GM19043 (cell line): ENCODE data around the gene PGBD2.
"Not testable (repeated sequence)": the region's sequence is repeated elsewhere in the genome, so short reads cannot be mapped to it uniquely, and the experiment has no call there.

Source experiments
- ATAC-seq: cut with Tn5 transposase; IDR thresholded peaks from one replicate; pipeline ENCODE4 v1.9.1; 2021; ENCODE audit warnings: low read depth; ENCODE audit not compliant: unreplicated experiment

The PGBD2 gene, protein sequence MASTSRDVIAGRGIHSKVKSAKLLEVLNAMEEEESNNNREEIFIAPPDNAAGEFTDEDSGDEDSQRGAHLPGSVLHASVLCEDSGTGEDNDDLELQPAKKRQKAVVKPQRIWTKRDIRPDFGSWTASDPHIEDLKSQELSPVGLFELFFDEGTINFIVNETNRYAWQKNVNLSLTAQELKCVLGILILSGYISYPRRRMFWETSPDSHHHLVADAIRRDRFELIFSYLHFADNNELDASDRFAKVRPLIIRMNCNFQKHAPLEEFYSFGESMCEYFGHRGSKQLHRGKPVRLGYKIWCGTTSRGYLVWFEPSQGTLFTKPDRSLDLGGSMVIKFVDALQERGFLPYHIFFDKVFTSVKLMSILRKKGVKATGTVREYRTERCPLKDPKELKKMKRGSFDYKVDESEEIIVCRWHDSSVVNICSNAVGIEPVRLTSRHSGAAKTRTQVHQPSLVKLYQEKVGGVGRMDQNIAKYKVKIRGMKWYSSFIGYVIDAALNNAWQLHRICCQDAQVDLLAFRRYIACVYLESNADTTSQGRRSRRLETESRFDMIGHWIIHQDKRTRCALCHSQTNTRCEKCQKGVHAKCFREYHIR

DNA sequence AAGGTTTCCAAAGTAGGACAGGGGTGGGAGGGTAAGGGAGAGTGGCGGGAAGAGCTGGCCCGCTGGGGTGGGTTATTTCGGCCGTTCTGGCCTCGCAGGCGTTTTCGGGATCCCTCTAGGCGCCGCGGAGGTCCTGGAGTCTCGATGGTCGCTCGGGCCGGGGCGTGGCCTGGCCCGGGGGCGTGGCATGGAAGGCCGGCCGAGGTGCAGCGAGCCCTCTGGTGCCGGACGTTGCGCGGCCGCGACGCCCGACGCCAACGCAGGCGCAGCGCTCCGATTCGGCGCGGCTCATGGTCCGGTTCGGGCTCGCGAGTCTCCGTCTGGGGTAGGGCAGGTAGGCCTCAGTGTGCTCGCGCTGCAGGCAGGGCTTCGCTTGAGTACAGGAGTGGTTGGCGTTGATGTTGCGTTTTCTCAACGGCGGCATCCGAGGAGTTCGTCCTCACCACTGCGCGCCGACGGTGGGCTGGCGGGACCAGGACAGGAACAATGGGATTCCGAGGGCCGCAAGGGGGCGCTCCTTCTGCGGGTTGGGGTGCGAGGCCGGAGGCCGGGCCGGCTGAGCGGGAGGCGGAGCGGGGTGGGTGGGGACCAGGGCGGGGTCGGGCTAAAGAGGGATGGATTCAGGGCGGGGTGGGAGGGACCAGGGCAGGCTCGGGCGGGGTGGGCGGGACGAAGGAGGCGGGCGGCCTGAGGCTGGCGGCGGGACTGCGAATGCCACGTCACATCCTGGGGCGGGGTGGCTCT lies at the start of gene PGBD2:
TSS of gene PGBD2 (plus strand) at position 227 of the 744 bp plus-strand sequence. CDS start 7,628 bp downstream, outside the sequence.
- peak; percentile 89 for ATAC-seq

DNA sequence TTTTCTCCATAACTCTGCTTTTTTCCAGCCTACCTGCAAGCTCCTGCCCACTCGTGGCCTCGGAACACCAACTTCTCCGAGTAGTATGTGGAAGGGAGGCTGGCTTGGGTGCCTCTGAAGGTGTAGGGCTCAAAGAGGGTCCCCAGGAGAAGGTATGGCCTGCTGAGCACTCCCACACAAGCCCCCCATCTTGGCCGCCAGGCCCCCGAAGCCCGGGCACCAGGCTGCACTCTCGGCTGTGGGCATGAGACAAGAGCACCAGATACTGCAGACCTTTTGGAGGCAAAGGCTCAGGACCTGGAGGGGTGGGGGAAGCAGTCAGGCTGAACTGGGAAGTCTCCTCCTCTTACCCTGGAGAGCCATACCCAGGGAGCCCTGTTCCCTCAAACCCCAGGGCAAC lies 48.8 kb upstream of the PGBD2 start:
- ATAC-seq = no peak

DNA sequence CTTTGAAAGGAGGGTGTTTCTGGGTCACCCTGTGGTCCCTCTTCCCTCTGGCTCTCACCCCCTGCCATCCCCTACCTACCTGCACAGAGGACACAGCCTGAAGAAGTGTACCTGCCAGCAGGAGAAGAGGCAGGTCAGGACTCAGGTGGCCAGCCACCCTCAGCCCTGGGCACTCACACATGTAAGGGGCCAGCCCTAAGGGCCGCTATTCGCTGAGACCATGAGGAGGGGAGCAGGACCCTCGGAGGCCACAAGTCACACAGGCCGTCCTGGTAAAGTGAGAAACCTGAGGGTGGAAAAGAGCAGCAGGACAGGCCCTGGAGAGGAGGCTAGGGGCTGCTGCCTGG lies 48.3 kb upstream of the PGBD2 start:
- no peak for ATAC-seq

DNA sequence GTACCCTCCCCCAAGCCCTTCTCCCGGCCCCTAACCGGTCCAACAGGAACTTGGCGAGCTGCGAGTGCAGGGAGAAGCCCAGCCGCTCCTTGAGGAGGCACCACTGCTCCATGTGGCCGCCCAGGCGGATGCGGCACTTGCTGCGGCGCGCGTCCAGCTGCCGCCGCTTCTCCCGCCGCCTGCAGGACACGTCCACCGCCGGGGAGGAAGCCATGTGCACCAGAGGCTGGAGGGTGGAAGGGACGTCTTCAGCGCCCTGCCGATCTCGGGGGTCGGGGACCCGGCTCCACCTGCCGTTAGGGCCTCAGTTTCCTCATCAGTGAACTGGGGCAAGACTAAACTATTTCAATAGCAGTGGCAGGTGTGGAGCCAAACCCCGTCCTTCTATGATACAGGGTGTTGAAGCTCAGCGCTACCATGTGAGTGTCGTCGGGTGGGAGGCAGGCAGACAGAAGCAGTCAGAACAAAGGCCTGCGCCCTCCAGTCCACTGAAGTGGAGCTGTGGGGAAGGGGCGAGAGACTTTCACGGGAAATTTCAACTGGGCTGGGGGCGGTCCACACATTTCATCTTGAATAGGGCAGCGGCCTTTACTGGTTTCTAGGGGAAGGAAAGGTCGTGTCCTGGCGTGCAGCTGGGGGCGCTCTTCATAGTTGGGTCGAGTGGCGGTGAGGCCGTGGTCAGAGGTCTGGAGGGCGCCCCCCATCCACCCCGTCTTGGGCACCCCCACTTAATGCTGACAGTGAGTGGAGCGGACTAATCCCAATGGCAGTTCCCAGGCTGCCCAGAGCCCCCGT lies 47.7 kb upstream of the PGBD2 start:
- peak; percentile 28 for ATAC-seq

DNA sequence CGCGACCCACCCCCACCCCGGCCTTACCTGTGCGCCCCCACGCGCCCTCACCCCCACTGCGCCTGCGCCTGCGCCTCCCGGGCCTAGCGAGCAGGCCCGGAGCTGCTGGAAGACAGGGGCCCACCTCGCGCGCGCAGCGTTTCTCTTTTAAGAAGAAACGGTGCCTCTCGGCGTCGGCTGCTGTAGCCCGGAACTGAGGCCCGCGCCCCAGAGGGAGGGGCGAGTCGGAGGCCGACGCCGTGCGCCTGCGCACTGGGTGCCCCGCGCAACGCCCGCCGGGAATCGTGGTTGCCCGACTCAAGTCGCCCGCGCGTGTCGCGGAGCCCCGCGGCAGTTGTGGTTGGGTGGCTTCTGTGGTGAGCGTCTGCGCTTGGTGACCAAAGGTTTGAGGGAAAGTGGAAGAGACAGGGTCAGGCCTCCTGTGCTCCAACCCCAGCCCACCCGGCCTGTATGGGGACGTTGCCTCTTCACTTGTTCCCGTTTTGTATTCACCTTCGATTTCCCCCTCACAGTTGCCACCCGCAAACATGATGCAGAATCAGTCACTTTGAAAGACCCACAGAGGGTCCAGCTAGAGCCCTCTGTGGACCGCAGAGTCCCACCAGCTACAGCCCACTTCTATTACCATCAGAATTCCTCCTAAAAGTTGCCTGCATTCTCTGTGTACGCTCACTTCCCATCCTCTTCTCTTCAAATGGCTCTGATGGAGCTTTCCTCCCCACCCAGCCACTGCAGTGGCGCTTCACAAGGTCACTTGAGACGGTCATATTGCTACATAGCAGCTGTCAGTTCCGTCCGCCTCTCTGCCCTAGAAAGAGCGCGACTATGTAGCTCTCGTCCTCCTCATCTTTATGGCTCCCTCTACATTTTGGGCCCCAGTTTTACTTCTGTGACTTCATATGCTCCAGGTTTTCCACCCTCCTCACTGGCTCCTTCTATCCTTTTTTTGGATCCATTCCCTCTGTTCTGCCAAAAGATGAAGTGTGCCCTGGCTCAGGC lies 46.8 kb upstream of the PGBD2 start, which contains the start of gene ZNF692:
TSS of gene ZNF692 (minus strand) at position 195 of the 999 bp plus-strand sequence. CDS start 776 bp downstream, outside the sequence.
- ATAC-seq = peak; percentile 73

DNA sequence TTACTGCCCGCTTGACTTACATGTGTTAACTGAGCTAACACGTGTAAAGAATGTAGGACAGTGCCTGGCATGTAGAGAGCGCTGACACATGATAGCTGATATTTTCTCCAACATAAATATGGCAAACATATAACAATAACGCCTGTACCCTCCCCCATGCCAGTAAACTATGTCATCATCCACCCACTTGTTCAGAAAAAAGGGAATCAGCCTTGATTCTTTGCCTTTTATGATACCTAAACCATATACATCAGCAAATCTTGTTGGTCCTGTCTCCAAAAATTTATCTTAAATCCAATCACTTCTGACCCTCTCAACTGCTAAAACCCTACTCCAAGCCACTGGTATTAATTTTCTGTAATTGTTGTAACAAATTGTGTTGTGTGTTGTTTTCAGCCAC lies 46.0 kb upstream of the PGBD2 start:
- ATAC-seq = no peak

DNA sequence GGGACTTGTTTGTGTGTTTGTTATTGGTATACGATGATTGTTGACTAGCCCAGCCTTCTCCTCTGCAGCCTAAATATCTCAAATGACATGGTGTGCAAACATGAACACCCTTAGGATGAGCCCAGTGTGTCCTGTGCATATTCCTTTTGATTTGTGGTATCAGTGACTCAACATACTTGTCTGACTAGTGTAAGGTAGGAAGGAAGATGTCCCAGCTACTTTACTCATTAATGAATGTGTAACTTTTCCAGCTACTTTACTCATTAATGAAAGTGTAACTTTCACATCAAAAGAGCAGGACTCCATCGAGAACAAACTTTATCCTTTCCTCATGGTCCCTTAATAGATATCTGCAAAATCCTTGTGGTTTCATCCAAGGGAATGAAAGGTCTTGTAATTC lies 44.4 kb upstream of the PGBD2 start:
- ATAC-seq = no peak

DNA sequence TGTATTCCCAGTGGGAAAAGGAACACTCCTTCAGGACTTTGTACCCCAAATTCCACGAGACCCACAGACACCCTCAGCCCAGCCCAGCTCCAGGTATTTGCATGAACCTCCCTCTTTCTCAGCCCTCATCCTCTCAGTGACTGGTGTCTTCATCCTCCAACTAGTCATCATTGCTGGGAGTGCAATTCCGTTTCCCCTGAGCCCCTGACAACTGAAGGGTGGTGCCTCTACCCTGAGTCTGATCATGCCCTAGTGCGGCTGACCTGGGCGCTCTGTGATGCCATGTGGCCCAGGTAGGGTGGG lies 43.4 kb upstream of the PGBD2 start:
- ATAC-seq = peak; percentile 4

DNA sequence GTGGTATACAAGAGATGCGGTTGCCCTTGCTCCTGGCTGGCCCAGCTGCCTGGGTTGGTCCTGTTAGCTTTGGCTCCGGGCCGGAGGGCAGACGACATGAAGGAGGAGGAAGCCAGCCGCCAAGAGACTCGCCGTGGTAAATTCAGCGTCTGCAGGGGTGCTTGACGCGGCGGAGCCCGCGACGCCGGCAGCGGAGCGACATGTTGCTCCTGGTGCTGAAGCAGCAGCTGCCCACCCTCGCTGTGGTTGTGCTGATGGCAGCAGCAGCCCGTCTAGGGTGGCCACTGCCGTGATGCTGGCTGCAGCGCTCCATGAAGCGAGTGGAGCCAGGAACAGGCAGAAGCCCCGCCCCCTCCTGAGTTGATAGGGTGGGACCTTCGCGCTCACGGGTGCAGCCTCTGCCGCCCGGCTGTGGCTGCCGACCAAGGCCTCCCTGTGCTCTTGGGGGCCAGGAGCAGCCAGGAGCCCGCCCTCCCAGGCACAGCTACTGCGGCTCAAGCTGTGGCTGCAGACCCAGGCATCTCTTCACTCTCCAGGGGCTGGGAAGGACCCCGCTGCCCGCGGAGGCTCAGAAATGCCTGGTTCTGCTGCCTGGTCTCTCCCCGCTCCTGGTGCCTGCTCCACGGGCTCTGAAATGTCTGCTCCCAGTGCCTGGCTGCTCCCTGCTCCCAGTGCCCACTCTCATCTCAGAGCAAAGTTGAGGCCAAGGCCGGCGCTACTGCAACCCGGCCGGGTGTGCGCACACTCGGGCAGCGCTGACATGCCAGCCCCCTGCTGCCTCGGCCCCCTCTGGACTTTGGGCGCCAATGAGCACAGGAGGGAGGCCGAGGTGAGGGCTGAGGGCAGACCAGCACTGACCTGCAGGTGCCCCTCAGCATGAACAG lies 42.8 kb upstream of the PGBD2 start:
- ATAC-seq = peak; percentile 62

DNA sequence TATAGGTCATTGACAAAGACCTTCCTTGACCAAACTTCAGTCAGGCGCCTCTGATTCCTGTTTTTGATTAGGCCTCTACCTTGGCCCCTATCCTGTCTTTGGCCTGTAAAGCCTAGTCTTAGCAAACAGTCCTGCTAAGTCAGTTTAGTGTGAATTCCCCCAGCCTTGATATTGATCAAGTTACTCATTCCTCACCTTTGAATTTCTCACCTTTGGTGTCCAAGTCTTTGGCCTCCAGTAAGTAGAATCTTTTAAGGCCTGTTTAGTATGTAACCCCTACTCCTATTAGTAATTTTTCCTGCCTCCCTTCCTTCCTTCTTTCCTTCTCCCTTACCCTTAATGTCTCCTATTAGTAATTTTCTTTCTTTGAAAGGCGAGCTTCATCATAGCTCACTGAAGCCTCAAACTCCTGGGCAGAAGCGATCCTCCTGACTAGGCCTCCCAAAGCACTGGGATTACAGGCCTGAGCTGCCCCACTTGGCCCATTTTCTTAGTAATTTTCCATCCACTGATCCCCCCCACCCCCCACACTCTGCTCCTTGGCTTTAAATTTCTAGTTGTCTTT lies 34.1 kb upstream of the PGBD2 start:
- no peak for ATAC-seq

DNA sequence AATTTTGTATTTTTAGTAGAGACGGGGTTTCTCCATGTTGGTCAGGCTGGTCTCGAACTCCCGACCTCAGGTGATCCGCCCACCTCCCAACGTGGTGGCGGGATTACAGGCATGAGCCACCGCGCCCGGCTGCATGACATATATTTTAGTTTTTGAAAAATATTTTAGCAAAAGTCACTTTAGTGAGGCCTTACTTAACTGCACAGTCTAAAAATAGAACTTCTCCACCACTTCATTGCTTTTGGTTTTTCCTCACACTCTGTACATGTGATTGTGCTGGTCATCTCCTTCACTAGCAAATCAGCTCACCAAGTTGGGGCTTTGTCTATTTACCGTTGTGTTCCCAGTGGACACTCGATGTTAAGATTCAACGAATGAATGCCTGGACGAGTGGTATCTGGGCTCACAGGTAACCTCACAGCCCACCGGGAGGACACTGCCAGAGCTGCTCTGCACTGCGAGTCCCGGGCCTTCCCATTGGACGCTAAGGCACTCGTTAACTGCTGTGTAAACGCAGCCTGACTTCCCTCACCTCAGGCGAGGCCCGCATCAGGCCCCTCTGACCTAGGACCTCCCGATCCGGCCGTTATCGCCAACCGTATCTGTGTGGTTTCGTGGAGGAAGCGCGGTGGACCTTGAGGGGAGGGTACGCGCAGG lies 33.2 kb upstream of the PGBD2 start:
- peak; percentile 36 for ATAC-seq

DNA sequence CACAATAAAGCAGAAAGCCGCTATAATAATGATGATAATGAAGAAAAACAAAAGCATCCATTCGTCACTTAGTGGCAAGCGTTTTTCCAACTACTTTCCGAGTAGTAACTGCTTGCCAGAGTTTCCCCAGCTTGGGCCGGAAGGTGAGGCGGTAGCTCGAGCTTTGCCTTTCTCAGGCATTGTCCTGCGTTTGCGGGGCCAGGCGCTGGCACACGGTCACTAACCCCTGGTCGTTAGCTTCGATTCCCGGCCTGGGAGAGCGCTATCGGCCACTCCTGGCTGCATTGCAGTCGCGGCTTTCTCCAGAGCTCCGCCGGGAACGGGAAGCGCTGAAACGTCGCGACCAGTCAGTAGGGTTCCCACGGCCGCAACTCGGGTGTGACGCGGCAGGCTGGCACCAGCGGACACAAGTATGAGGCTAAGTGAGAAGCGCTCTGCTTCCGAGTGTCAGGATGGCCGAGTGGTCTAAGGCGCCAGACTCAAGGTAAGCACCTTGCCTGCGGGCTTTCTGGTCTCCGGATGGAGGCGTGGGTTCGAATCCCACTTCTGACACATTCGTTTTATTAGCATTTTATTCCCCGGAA lies 32.5 kb upstream of the PGBD2 start:
- peak; percentile 68 for ATAC-seq

DNA sequence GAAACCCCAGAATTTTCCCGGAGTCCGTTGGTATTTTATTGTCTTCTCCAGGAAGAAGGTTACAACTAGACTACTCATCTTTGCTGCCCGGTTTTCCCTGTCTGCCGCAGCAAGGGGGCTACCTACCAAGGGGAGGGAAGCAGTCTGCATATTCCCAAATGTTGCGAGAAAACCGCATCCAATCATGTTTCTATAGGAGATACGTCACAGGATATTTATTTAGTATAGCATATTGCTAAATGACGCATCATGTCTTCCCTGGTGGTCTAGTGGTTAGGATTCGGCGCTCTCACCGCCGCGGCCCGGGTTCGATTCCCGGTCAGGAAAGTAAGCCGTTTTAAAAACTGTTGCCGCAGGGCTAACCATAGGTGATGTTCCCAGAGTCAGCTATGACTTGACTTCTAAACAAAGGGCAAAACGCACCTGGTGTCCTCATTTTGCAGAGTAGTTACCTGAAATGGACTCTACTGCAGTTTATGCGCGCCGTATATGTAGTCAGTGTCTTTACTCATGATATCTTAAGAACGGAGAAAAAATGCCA lies 32.0 kb upstream of the PGBD2 start:
- peak; percentile 65 for ATAC-seq

DNA sequence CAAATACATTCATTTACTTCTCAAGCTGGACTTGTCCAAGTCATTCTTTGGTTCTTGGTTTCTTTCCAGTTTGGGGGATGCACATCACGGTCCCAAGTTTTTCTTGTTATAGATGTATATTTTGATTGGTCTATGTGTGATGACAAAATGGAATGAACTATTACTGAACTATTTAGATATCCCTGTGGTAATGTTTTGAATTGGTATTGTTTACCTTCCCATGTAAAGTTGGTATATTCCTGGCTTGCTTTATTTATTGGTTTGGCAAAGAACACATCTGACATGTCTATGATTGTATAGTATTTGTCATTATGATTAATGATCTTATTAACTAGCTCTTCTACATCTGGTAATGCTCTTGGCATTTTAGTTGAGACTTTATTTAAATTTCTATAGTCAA lies 24.8 kb upstream of the PGBD2 start:
- ATAC-seq = no peak

DNA sequence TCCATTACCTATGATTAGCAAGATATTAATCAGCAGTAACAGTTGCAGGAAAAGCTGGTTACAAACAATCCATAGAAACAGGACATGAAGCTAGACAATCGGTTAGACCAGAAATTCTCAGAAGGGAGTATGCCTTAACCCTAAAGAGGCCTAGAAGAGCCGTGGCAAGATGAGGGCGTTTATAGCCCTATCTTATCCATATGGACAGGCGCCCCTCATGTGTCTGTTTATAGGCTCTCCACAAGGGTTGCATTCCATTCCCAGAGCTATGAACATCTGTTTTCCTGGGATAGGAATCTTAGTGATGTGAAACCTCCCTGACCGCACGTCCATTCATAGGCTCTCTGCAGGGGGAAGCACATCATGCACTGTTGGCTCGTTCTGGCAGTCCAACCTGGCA lies 23.6 kb upstream of the PGBD2 start:
- ATAC-seq = not testable (repeated sequence)

DNA sequence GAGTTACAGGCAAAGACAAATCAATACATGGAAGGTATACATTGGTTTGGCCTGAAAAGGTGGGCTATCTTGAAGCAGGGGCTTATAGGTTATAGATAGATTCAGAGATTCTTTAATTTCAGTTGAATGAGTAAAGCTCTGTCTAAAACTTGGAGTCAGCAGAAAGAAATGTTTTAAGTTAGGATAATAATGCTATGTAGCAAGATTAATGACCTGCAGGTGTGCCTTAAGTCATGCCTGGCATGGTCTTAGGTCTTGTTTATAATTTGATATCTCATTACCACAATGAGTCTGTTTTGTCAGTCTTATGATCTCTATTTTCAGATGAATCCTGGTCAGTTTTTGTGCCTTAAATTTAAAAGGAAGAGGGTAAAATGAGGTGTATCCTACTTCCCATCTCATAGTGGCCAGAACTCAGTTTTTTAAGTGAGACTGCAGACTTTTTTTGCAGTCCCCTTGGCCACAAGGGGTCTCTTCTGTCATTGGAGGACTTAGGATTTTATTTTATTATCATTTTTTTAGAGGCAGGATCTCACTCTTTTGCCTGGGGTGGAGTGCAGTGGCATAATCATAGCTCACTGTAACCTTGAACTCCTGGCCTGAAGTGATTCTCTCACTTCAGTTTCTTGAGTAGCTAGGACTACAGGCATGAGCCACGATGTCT lies 21.3 kb upstream of the PGBD2 start:
- ATAC-seq = no peak

DNA sequence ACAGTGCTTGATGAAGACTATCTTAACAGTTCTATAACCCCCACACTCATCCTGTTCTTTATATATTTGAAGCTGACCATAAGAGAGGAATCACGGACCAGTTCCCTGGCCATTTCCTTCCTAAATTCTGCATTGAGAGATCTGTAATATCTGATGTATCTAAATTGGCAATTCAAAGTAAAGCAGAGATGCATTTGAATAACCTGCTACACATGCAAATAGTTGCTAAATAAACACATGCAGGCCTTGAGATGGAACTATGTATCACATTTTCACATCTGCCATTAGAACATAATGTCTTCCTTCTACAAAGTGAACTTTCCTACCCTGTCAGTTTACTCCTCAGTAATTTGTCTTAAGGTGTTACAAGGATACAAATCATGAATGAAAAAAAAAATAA lies 20.4 kb upstream of the PGBD2 start:
- ATAC-seq = no peak
